Measurements from ENCODE around the gene PRSS1.

DNA sequence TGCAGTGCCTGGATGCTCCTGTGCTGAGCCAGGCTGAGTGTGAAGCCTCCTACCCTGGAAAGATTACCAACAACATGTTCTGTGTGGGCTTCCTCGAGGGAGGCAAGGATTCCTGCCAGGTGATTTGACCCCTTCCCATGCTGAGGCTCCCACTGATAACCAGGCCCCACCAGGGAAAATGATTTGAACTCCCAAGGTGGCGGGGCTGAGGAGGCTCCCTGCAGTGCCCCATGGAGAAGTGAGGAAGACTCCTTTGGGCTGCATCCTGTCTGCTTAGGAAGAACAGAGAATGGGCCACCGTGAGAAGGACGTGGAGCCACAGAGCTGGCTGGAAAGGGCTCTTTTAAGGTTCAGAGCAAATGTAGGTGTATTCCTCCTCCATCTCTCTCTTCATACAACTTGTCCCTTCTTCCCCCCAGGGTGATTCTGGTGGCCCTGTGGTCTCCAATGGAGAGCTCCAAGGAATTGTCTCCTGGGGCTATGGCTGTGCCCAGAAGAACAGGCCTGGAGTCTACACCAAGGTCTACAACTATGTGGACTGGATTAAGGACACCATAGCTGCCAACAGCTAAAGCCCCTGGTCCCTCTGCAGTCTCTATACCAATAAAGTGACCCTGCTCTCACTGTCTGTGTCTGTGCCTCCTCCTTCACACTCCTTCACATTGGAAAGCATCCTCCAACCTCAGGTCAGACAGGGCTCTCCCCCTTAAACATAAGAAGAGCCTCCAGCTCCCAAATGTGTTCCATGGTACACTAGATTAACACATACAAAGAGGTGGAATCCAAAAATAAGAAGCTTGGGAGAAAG is 24.9 kb downstream of the PRSS1 start:
- no peak for TF ChIP-seq CTCF (IDR thresholded peaks at IDR 0.05)
- TF ChIP-seq POLR2A (IDR thresholded peaks at IDR 0.05): no peak
- no peak for TF ChIP-seq POLR2AphosphoS5 (IDR thresholded peaks at IDR 0.05)

Measured in gastroesophageal sphincter (tissue), 3 donors.